ENCODE measurements around the gene PNMA6E.

DNA sequence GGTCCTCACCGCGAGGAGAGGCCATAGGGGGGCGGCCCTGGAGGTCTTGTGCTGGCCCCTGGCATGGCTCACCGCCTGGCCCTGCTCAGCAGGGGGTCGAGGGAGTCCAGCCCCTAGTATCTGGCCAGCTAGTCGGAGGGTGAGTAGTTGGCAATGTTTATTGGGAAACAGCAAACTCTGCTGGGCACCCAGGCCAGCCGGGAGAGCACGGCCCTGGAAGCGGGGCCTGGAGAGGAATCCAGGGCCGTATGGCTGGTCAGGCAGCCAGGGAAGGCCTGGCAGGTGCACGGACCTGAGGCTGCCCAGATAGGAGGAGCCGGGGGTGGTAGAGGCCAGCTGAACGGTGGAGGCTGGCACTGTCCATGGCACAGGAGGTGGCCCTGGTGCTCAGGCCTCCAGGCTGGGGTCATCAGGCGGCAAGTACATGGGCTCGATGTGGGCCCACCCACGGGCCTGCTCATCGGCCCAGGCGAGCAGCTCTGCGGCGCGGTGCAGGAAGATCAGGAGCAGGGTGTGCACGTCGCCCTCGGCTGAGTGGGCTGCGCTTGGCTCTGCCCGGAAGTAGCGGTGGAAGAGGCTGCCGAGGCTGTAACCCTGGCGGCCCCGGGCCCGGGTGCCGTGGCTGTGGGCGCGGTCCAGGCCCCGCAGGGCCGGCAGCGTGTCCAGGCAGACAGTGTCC is 43.3 kb upstream of the PNMA6E start:
- TF ChIP-seq, protein P1, sequence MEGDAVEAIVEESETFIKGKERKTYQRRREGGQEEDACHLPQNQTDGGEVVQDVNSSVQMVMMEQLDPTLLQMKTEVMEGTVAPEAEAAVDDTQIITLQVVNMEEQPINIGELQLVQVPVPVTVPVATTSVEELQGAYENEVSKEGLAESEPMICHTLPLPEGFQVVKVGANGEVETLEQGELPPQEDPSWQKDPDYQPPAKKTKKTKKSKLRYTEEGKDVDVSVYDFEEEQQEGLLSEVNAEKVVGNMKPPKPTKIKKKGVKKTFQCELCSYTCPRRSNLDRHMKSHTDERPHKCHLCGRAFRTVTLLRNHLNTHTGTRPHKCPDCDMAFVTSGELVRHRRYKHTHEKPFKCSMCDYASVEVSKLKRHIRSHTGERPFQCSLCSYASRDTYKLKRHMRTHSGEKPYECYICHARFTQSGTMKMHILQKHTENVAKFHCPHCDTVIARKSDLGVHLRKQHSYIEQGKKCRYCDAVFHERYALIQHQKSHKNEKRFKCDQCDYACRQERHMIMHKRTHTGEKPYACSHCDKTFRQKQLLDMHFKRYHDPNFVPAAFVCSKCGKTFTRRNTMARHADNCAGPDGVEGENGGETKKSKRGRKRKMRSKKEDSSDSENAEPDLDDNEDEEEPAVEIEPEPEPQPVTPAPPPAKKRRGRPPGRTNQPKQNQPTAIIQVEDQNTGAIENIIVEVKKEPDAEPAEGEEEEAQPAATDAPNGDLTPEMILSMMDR (IDR thresholded peaks at IDR 0.05), result no peak
- no peak for TF ChIP-seq POLR2AphosphoS5 (IDR thresholded peaks at IDR 0.05)

Data from upper lobe of left lung (tissue), 4 donors.